ENCODE results near the gene ZDHHC20.
A peak's percentile ranks its signal among the peaks of the same experiment; 100 is the strongest.
"Not testable (repeated sequence)": the region's sequence is repeated elsewhere in the genome, so short reads cannot be mapped to it uniquely, and the experiment has no call there.

ZDHHC20 gene

GRCh38 chr13:21435231-21435630 is 23.9 kb downstream of the ZDHHC20 start:
- no peak for DNase-seq

DNA sequence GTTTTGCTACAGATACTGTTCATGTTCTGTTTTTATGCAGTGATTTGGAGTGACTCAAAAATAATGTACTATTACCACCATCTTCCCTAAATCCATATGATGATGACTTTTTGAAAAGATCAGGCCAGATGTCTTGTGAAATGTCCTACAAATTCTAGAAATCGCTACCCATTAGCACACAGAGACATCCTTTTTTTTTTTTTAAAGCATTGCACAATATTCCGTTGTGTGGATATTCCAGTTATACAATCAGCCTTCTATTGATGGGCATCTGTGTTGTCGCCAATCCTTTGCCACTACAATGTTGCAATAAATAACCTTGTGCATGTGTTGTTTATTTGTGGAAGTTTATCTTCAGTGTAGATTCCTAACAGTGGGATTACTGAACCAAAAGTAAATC is 24.5 kb downstream of the ZDHHC20 start:
- DNase-seq: no peak

DNA sequence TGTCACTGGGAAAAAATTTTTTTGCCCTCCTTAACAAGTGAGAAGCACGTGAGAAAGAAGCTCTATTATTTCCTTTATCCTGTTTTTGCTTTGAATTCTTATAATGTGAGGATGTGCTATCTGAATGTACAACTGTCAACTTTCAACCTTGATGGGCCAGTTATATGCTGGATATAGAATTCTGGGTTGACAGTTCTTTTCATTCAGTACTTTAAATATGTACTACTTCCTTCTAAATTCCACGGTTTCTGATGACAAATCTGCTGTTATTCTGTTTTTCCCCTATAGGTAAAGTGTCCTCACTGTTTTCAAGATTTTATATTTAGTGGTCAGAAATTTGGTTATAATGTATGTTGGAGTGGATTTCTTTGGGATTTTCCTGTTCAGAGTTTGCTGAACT is 29.9 kb downstream of the ZDHHC20 start:
- DNase-seq: no peak

DNA sequence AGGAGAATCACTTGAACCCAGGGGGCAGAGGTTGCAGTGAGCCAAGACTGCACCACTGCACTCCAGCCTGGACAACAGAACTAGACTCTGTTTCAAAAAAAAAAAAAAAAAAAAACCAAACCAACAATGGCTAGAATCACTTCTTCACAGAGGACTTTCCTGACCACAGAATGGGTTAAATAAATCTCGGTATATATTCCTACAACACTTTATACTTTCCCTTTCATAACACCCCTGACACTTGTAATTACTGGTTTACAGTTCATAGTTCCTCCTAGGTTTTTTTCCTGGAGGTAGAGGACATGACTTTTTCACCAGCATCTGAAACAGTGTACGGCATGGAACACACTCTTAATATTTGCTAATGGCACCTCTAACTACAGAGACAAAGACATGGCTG is 31.4 kb downstream of the ZDHHC20 start:
- no peak for DNase-seq

GRCh38 chr13:21426238-21426637 is 32.9 kb downstream of the ZDHHC20 start:
- DNase-seq: no peak

DNA sequence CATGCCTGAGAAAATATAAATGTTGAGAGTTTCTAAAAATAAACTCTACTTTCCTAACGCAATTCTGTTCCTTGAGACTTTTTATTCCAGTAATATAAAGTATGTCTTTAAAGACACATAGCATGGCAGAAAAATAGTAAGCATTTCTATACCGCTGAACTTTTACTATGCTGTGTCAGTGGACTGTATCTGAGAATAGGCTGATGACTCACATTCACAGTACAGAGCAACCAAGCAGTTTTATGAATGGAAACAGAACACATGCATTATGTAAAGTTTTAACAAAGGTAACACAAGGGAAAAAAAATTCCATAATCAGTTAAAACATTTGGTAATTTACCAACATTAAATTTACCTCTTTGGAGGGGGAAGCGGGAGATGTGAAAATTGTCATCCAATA is 38.4 kb downstream of the ZDHHC20 start:
- no peak for DNase-seq

DNA sequence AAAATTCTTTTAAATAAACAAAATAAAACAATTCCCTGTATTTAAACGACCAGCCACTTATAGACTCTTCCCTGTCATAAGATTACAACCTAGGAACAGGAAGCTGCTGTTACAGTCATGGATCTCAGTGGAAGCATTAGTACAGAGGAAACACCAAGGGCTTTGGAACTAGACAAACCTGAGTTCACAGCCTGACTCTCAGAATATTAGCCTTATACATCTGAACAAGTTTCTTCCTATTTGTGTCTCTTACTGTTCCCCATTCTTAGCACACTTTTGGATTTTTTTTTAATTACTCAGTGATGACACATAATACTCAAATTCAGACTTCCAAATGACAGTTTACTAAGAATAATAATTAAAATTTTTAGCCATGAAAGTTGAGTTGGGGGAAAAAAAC is 46.1 kb downstream of the ZDHHC20 start:
- no peak for DNase-seq

GRCh38 chr13:21410453-21410852 is 48.6 kb downstream of the ZDHHC20 start:
- not testable (repeated sequence) for DNase-seq

DNA sequence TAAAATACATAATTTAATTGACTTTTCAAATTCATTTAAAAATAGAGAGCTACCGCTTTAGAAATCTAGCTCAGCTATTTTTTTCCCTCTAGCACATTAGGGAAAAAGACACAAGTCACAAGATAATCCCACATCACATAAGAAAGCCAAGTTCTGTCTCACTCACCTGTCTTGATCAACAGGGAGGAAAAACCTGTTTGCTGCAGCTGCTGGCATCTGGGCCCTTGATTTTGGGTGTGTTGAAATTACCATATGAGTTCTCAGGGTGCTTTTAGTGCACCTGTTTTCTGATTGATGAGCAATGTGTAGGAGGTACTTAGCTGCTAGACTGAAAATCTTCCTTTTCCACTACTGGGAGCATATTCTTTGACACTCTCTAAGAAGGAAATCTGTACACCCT is 53.8 kb downstream of the ZDHHC20 start:
- no peak for DNase-seq

DNA sequence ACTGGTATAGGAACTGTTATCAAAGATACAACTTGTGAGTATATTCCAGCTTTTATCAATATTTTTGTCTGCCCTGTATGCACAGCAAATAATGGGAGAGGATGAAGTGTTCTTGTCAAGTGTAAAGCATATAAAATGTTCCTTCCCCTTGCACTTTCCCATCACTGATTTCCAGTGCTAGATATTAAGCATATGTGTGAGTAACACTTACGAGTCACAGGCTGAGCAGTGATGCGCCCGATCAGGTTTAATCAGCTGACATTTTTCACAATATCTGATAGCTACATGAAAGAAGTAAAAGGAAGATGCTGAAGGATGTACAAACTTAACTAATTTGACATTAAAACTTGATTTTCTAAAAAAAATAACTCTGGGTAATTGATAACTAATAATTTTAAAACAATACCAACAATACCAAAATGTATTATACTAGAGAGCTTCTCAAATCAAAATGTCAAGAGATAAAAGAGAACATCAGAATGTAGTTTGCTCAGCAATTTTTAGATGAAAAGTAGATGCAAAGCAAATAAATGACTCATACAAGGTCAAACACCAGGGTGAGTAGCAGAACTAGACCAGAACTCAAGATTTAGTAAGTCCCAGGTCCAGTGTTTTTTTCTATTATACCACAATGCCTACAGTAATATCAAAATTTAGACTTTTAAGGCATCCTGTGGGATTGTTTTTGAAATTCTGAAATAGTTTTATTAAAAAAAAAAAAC is 56.4 kb downstream of the ZDHHC20 start:
- DNase-seq: no peak

DNA sequence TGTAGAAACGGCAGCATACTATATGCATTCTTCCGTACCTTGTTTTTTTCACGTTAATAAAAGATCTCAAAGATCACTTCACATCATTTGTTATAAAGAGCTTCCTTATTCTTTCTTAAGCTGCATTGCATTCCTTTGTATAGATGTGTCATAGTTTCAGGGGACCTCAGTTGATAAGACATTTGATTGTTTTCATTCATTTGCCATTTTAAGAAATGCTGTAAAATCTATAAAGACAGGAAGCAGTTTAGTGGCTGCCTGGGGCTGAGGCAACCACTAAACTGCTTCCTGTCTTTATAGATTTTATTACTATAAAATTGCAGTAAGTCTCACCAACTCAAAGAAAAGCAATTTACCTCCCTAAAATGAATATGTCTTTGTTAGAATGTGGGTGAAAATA is 59.4 kb downstream of the ZDHHC20 start:
- DNase-seq: no peak

GRCh38 chr13:21395953-21396352 is 63.1 kb downstream of the ZDHHC20 start:
- DNase-seq: no peak

DNA sequence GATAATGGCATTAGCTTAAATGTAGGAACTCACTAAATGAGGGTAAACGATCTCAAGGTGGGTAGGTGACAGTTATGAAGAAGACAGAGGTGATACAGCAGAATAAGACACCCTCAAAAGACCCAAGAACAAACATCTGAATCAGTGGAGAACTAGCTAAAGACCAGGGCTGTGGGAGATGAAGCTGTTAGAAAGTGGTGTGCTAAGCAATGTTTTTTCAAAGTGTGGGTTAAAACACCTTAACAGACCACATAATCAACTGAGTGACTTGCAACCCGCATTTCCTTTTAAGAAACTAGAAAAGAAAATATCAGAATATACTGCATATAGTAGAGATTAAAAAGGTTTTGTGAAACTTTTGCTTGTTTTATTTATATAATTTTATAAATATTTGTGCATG is 70.0 kb downstream of the ZDHHC20 start:
- no peak for DNase-seq

DNA sequence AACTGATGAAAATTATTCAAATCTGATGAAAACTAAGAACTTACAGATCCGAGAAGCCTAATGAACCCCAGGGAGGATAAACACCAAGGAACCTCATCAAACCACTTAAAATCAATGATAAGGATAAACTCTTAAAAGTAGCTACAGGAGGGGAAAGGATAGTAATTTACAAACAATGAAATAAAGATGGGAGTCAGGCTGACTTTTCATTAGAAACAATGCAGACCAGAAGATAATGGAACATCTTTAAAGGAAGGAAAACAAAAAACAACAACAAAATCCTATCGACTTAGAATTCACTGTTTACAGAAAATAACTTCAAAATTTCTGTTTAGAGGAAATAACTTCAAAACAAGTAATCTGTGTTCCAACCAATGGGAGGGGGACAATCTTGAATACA is 73.4 kb downstream of the ZDHHC20 start:
- DNase-seq: no peak

DNA sequence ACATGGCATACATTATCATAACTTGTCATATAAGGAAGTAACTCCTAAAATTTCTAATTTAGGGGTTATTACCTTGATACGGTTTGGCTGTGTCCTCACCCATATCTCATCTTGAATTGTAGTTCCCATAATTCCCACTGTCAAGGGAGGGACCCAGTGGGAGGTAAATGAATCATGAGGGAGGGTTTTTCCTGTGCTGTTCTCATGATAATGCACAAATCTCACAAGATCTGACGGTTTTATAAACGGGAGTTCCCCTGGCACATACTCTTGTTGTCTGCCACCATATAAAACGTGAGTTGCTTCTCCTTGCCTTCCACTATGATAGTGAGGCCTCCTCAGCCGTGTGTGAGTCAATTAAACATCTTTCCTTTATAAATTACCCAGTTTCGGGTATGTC is 76.0 kb downstream of the ZDHHC20 start:
- DNase-seq: no peak

DNA sequence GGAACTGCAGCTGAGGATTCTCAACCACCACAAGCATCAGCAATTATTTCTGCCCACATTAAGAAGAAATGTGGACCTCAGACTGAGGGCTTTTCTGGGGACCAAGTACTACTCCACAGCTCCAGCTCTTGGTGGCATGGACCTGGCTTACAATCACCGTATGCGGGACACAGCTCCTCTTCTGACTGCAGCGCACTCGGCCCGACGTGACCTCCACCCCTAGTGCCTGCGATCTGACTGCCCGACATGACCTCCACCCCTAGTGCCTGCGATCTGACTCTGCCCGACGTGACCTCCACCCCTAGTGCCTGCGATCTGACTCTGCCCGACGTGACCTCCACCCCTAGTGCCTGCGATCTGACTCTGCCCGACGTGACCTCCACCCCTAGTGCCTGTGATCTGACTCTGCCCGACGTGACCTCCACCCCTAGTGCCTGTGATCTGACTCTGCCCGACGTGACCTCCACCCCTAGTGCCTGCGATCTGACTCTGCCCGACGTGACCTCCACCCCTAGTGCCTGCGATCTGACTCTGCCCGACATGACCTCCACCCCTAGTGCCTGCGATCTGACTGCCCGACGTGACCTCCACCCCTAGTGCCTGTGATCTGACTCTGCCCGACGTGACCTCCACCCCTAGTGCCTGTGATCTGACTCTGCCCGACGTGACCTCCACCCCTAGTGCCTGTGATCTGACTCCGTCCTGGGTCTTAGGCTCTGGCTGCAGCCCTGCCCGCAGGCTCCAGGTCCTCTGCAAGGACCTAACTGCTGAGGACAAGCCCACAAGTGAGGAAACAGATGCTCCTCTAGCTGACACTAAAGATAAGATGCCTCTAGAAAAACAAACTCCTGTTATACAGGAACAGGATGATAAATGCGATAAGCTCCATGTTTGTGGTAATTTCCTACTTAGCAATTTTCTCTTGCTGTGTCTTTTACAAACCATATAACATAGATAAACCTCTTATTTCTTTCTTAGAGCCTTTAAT is 81.8 kb downstream of the ZDHHC20 start:
- not testable (repeated sequence) for DNase-seq

GRCh38 chr13:21372530-21372929 is 86.6 kb downstream of the ZDHHC20 start:
- no peak for DNase-seq

GRCh38 chr13:21371011-21371410 is 88.1 kb downstream of the ZDHHC20 start:
- DNase-seq: no peak

- peak; percentile 41 for DNase-seq
These were observed 93.5 kb downstream of the ZDHHC20 start for GRCh38 chr13:21365574-21365973.

- DNase-seq: no peak
These were observed 94.2 kb downstream of the ZDHHC20 start for GRCh38 chr13:21364916-21365315.

DNA sequence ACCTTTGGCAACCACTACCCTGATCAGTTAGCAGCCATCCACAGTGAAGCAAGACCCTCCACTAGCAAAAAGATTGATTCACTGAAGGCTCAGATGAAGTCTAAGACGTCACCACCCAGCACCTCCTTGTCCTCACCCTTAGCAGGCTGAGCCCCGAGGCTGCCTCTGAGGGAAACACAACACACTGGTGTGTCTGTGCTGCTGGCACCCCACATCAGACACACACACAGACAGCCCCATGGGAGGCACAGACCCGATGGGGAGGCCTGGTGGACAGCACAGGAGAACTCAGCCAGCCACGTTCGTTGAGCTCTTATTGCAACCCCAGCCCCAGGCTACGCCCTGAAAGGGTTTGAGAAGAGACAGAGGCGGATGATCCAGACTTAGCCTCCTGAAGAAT is 94.7 kb downstream of the ZDHHC20 start:
- no peak for DNase-seq

GRCh38 chr13:21362741-21363140 is 96.4 kb downstream of the ZDHHC20 start:
- DNase-seq: no peak

DNA sequence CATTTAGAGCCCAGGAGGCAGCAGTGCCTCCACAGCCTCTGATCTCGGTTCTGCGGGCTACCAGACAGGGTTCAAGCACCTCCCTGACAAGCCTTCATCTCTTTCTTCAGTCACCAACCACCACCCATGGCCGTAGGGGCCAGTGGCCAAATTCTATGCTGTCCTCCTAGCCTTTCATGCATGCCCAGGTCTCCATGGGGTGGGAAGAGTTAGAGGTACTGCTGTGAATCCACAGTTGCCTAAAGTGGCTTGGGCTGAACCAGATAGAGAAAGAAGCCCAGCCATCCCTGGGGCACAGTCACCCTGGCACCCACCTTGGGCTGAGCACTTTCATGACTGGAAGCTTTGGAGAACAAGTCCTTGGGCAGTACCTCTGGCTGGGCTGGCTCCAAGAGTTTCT is 97.4 kb downstream of the ZDHHC20 start:
- no peak for DNase-seq

DNA sequence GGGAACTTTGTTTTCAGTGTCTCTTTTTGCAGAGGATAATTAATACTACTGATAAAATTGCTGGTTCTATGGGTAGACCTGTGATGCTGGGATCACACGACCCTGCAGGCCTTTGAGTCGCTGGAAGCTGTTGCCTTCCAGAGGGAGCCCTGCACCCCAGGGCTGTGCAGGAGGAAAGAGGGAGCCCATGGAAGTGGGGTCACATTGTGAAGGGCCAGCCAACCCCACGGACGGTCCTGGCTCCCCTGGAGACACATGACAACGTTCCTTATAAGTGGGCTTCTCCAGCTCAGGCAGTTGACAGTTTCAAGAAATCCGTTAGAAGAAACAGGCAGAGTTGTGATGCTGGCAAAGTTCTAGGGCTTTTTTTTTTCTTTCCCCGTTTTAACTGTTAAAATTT is 98.0 kb downstream of the ZDHHC20 start:
- DNase-seq: no peak
